Stimulated activated CD8-positive, alpha-beta memory T cell treated with anti-CD3 and anti-CD28 coated beads, Interleukin-15, amount 100 ng/mL, for 24 hours (primary cell): ENCODE data around the gene C16orf74.

ENCODE experiments used
- DNase-seq: peaks from one replicate; pipeline ENCODE4 v3.0.0-alpha.2; 2020; ENCODE audit warnings: low read depth

The C16orf74 gene

DNA sequence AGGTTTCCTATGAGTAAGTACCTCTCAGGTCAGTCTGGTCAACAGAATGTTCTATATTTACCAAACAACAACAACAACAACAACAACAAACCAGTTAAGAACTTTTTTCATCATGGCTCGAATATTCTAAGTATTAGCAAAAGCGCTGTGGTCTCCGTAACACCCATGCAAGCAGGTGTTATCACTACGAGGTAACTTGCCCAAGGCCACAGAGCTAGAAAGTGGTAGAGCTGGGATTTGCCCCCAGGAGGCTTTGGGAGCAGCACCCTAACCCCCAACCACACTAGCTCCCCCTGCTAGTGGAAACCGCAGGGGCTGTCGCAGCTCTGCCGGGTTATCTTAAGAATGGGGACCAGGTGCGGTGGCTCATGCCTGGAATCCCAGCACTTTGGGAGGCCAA is 23.9 kb upstream of the C16orf74 start:
- DNase-seq: no peak

DNA sequence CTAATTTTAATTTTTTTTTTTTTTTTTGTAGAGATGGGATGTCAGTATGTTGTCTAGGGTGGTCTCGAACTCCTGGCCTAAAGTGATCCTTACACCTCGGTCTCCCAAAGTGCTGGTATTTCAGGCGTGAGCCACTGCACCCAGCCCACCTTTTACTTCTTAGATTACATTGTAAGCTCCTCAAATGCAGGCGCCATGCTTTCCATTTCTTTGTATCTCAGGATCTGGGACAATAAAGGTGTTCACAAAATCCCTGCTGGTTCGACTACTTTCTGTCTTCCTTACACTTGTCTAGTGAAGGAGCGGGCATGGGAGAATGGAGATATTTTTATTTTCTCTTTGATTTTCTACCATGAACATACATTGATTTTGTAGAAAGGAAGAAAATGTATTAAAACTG is 23.2 kb upstream of the C16orf74 start:
- DNase-seq: no peak

DNA sequence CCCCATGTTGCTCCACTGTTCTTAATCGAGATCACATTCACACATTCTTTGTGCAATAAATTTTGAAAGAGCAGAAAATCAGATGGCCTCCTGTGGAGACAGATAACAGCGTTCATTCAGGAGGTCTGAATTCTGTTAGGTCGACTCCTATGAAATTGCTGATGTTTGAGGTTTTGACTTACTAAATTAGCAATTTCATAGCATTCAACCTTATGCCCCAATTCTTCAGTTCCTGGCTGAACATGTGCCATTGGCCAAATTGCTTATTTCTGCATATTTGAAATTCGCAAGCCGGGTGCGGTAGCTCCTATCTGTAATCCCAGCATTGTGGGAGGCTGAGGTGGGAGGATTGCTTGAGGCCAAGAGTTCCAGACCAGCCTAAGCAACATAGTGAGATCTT is 22.1 kb upstream of the C16orf74 start:
- DNase-seq: no peak

DNA sequence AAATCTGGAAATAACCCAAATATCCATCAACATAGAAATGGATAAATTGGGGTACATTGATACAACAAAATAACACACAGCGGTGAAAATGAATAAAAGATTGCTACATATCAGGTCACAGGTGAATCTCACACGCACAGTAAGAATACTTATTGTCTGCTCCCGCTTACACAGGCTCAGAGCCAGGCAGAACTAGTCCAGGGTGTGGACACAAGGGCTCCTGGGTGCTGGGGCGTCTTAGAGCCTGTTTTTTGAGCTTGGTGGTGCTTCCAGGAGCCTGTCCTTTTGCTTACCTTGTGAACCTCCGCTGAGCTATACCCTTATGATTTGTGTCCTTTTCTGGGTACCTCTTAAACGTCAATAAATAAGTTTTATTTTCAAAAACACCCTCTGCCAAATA is 19.8 kb upstream of the C16orf74 start:
- DNase-seq: no peak

DNA sequence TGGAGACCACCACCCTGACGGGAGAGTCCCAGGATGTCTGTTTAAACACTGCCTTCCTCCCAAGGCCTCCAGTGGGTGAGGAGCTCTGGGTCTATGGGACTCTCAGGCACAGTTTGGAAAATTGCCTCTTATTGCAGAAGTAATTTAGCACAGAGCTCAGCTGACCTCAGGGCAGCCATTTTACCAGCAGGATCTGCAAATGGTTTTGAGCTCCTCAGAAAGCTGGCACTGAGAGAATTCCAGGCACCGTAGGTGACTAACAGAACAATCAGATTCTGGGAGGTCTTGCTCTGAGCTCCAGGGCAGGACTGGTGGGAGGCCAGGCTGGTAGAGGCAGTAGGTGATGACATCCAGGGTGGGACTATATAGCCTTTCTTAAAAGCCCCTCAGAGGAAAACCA is 17.3 kb upstream of the C16orf74 start:
- DNase-seq: no peak

DNA sequence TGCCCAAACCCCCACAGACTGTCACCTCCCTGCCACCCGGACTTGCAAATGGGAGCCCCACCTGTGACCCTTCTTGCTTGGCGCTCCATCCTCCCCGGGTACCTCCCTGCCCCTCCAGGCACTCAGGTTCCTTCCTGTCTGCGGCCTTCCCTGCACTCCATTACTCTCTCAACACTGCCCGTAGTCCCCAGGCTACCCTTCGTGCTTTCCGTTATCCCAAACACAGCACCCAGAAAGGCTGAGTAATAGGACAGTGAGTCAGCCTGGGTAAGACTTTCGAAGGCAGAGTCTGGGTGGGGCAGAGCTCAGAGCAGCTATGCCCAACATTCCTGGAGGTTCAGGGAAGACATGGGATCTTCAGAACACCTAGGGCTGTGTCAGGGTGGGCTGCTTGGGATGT is 16.6 kb upstream of the C16orf74 start:
- no peak for DNase-seq

DNA sequence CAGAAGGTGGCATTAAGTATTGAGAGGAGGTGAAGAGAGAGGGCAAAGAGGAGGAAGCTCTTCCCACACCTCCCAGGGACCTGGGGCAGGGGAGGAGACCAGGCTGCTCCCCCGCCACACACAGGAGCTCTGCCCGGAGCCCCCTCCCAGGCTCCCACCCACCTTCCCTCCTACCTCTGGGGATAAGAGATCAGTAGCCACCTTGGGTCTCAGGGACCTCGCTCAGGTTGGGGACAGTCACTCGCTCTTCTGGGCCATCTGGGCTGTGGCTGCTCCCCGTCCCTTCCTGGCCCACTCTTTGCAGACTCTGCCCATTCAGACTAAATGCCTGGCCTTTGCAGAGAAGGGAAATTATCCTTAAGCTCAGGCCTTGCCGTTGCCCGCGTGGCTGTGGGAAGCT is 14.9 kb upstream of the C16orf74 start:
- DNase-seq: no peak

DNA sequence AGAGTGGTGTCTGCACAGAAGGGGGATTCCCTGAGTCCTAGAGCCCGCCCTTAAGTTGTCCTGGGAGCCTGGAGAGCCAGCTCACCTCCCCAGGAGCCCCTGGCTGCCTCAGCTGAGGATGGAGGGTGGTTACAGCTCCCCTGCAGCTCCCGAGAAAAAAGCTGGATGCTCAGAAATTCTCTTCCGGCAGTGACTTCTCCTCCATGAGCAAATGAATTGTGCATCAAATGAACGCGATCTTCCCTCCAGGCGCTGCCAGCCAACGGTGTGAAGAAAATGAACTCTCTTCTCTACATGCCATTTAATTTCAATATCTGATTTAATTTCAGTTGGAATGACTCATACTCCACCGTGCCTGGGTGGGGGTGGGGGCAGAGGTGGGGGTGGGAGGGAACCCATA is 14.3 kb upstream of the C16orf74 start:
- no peak for DNase-seq

DNA sequence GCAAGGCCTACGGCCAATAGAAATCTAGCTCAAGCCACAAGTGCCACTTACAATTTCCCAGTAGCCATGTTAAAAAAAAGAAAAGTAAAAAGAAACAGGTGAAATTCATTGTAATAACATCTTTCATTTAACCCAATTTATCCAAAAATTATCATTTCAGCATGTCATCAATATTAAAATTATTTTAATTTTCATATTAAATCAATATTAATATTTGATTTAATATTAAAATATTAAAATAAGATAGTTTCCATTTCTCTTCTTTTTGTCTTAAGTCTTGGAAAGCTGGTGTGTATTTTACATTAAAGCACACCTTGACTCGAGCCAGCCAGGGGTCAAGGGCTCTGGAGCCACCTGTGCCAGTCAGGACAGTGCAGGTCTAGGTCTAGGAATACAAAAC is 12.7 kb upstream of the C16orf74 start:
- no peak for DNase-seq

DNA sequence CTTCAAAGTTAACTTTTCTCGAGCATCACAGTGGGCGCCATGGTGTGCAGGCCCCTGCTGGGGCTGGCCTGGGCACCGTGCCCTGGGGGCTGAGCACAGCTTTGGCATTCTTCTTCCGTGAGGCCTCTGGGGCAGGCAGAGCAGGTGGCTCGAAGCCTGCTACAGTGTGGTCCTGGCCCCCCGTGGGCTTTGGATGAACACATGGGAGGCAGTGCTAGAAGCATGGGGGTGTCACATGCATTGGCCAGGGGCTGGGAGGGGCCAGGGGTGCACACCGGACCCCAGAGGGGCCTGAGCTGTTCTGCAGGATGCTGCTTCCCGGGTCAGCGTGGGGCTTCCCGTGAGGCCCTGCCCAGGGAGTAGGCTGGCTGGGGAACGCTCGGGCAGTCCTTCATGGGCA is 12.1 kb upstream of the C16orf74 start:
- no peak for DNase-seq

DNA sequence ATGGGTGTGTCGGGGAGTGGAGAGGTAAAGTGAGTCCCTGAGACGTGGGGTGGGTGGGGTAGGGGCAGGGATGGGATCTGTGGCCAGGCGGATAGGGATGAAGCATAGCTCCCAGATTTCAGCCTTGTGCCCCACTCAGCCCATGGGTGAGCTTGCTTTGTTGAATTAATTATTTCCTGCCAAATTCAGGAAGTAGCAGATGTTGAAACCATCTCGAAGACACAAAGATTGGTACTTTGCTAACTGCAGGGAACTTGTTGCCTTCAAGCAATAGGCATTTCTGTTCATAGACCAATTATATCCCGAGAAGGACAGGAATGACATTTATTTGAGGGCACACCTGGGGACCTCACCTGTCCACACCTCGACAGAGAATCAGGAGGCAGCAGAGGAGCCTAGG is 11.0 kb upstream of the C16orf74 start:
- DNase-seq: no peak

DNA sequence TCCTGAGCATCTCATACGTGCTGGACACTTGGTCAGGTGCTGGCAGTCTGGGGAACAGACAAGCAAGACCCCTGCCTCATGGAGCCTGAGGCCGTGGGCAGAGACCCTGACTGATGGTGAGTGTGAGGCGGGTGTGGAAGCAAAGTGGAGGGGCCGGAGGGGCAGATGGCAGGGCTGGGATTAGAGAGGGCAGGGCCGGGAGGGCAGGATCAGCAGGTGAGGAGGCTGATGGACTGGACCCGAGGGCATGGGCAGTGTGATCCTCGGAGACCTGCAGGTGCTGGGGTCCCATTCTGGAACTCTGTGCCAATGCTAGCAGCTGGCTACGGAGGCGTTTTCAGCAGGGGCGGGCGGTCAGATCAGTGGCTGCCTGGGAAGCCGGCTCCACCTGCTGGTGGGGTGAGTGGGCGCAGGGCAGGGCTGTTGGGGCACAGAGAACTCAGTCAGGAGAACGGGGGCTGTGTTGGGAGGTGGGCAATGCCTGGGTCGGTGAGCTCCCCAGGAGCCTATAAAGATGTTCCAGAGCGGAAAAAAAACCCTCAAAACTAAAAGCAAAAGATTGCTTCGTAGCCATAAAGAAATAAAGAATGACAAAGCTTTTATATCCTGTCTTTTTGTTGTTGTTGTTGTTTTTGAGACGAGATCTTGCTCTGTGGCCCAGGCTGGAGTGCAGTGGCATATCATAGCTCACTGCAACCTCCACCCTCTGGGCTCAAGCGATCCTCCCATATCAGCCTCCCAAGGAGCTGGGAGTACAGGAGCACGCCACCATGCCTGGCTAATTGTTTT is 8.9 kb upstream of the C16orf74 start:
- DNase-seq: no peak

DNA sequence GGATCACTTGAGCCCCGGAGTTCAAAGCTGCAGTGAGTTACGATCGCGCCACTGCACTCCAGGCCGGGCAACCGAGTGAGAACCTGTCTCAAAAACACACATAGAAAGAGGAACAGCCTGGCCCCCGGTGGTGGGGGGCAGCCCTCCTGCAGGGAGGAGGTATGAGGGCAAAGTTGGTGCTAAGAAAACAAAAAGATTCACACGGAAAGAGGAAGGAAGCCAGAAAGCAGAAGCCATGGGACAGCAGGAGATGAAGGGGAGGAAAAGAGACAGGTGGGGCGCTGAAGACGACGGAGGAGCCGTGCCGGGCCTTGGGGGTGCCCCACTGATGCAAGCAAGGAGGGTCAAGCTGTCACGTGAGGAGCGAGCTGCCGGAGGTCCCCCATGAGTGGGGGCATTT is 8.2 kb upstream of the C16orf74 start:
- DNase-seq: no peak

DNA sequence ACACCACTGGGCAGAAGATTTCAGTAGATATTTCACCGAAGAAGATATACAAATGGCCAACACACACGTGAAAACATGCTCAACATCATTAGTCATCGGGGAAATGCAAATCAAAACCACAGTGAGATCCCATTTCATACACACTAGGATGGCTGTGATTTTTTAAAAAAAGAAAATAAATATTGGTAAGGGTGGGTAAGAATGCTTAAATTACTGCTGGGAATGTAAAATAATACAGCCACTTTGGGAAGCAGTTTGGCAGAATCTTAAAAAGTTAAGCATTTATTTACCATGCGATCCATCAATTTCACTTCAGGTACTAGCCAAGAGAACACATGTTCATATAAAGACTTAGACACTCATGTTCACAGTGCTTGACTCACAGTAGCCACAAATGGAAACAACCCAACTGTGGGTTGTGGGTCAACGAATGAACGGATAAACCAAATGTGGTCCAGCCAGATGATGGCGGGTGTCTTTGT is 6.5 kb upstream of the C16orf74 start:
- no peak for DNase-seq

DNA sequence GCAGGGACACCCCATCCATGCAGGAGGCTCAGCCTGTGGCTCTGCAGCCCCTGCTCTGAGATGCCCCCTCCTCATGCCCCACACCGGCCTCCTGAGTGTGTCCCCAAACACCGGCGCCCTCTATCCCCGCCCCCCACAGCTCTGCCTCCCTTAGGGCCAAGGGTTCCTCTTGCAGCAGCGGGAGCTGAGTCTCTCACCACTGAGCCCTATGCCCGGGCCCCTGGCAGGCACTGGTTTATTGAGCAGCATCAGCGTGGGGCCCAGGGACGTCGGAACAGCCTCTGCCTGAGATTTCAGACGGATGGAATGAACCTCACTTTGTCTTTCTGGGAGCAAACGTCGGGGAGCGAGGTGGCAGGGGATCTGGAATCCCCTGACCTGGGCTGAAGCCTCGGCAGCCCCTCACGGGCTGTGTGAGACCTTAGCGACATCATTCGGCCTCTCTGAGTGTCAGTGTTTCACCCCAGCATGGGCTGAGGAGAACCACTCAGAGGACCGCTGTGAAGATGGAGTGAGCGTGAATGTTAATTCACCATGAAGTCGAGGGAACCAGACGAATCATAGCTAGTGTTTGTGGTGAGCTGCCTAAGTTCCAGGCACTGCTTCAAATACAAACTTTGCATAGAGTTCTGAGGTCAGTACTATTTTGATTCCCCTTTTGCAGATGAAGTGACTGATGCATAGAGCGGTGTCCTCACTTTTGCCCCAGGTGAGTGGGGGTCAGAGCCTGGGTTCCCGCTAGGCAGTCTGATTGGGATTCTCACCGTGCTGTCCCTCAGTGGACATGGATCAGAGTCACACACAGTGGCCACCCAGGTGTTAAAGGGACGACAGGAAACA is 5.3 kb upstream of the C16orf74 start:
- DNase-seq: no peak

DNA sequence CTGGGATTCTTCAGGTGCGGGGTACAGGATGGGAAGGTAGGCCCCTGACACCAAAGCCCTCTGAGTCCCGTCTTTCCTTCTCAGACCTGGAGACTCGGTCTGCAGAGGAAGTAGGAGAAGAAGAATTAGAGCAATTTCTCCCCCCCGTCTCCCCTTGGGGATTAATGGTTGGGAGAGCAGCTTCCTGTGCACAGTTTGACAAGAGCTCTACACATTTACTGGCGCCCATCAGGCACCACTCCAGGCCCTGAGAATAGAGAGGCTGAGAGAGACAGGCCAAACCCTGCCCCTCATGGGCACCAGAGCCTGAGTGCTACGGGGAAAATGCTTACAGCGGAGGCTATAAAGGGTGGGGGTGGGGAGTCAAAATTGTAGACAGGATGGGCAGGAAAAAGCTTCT is 3.5 kb upstream of the C16orf74 start:
- no peak for DNase-seq

DNA sequence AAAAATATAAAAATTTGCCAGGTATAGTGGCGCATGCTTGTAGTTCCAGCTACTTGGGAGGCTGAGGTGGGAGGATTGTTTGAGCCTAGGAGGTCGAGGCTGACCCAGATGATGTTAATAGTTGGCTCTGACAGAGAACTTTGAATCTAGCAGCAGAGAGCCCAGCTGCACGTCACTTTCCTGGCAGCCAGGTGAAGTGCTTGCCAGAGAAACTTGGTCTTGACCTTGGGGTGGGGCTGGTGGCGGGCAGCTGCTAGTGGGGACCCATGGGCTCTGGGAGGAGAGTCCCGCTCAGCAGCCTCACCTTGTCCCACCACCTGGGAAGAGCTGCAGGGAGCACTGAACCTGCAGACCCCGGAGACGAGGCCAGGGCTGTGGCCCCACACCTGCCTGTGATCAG is 3.1 kb upstream of the C16orf74 start:
- no peak for DNase-seq

DNA sequence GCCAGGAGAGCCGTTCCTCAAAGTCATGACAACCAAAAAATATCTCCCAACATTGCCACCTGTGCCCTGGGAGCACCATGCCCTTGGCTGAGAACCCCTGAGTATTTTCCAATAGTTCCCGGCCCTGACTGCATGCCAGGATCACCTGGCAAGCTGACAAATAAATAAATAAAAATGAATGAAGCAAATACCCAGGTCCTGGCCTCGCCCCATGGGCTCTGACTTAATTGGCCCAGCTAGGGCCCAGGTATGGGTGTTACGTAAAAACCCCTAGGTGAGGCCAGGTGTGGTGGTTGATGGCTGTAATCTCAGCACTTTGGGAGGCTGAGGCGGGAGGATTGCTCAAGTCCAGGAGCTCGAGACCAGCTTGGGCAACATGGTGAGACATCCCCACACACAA is 2.7 kb upstream of the C16orf74 start:
- DNase-seq: no peak

DNA sequence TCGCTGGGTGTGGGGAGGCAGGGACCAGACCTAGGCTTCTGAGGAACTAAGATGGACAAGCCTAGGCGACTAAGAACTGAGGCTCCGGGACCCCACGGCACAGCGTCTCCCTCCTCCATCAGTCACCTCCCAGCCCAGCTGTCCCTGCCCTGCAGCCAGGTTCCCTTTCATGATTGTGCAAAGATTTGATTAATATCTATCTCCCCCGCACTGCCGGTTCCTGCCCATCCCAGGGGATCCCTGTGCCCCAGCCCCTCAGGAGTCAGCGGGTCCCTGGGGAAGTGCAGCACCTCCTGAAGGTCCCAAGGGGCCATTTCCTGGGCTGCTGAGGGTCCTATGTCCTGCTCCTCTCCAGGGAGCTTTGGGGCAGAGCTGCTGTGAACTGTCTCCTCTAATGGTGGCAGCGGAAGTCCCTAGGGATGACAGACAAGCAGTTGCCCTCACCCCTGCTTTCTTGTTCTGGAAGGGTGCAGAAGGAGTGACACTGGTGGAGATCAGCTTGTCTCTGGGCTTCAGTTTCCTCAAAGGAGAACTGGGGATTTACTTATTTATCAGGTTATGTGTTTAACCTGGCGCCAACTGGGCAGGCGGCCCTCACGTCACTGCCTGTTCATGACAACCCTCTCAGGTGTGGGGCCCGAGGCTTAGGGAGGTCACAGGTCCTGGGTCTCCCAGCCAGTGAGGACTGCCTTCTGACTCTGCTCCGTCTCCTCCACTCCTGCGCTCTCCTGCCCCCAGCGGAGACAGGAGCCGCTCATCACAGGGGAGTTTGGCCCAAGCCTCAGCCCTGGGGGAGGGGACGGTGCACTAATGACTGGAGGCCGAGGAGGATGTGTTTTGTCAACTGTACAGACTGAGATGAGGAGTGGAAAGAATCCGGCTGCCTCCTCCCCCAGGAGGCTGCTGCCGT is 1.9 kb upstream of the C16orf74 start:
- DNase-seq: no peak

DNA sequence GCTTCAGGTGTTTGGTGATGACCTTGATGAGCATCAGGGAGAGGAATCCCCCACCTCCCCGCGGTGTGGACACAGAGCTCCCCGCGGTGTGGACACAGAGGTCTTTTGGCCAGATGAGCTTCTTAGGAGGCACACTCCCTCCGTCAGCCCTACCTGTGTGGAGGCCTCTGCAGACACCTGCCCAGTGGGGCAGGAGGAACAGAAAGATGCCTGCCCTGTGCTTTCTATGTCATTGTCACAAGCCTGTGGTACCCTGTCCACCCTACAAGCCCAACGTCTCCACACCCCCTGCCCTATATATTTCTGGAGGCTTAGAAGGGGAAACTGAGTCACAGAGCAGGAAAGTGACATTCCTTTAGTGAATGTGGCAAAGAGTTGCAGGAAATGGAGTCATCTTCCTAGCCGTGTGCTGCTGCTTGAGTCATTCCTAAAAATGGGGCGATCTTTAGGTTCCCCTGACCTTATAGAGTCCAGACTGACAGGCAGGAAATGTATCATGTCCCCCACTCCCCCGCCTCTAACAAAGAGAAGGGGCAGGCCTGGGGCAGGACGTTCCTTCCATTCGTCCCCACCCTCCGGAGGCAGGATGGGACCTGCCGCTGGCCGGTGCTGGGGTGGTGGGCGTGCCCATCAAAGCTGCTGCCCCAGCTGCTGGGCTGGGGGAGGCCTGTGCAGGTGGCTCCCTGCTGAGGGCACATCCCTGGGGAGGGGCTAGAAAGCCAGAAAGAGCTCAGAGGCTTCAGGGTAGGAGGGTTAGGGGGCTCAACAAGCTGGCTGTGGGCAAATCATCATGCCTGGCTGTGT is 1.0 kb upstream of the C16orf74 start:
- no peak for DNase-seq

DNA sequence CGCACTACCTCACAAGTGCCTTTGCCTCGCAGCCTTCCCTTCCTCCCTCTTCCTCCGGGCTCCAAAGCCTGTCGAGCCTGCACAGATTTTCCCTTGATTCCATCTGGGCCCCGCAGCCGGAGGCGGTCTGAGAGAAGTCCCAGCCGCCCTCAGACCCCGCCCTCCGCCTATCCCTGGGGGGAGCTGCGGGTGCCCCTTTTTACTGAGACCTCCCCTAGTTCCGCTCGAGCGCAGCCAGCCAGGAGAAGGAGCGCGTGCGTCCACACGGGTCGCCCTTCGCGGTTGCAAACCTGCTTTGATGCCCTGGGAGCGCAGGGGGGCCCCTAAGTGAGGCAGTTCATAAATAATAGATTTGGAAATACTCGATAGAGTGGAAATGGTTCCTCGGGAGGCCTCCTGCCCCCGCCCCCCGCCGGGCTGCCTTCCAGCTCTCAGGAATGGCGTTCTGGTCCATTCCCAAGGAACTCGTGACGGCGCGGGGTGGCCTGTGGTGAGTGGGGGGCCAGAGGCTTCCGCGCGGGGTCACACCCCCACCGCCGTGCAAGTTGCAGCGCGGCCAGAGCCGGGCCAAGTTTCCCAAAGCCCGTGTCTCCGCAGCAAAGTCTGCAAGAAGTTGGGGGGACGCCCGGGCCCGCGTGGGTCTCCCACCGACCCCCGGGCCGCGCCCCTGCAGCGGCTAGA is 610 bp downstream of the C16orf74 start:
- DNase-seq: no peak
